GM12891 (cell line): ENCODE data around the gene NEDD4L.

Experiments used
- POLR2A ChIP-seq: IDR thresholded peaks from 2 replicates; pipeline ENCODE4 v1.6.1; 2011; ENCODE audit warnings: low read depth, low read length, control low read depth
- POLR2AphosphoS5 ChIP-seq: IDR thresholded peaks from 2 replicates; pipeline ENCODE4 v1.6.1; 2011; ENCODE audit warnings: low read depth, low read length, control low read depth

GRCh38 chr18:58069099-58069498, 25.1 kb downstream of the NEDD4L start:
- TF ChIP-seq POLR2A (no peak), POLR2AphosphoS5 (no peak)
